ENCODE data around the gene TGFB3.

Gene TGFB3

GRCh38 chr14:75996488-75996887 lies 14.7 kb upstream of the TGFB3 start:
- TF ChIP-seq CTCF (IDR thresholded peaks at IDR 0.05; ENCODE audit: low read depth, low read length), result no peak
- H3K4me3 ChIP-seq (ENCODE audit: low read depth, low read length), result no peak overlapping the region

- peak overlapping the region; percentile 15 for H3K4me3 ChIP-seq (ENCODE audit: low read depth, low read length)
- no peak for TF ChIP-seq CTCF (IDR thresholded peaks at IDR 0.05; ENCODE audit: low read depth, low read length)
Observed at GRCh38 chr14:75995372-75996041, 13.7 kb upstream of the TGFB3 start.

GRCh38 chr14:75993567-75994041 lies 11.8 kb upstream of the TGFB3 start:
- no peak for TF ChIP-seq CTCF (IDR thresholded peaks at IDR 0.05; ENCODE audit: low read depth, low read length)
- H3K4me3 ChIP-seq (ENCODE audit: low read depth, low read length), result no peak overlapping the region

- no peak for TF ChIP-seq CTCF (IDR thresholded peaks at IDR 0.05; ENCODE audit: low read depth, low read length)
- no peak overlapping the region for H3K4me3 ChIP-seq (ENCODE audit: low read depth, low read length)
Observed at GRCh38 chr14:75991753-75992152, 10.0 kb upstream of the TGFB3 start.

GRCh38 chr14:75990297-75990696 lies 8.5 kb upstream of the TGFB3 start:
- H3K4me3 ChIP-seq (ENCODE audit: low read depth, low read length), result no peak overlapping the region

GRCh38 chr14:75989134-75989533 lies 7.3 kb upstream of the TGFB3 start:
- H3K4me3 ChIP-seq (ENCODE audit: low read depth, low read length), result no peak overlapping the region
- TF ChIP-seq CTCF (IDR thresholded peaks at IDR 0.05; ENCODE audit: low read depth, low read length), result no peak

More at GRCh38 chr14:75990297-75990696, 8.5 kb upstream of the TGFB3 start:
- TF ChIP-seq CTCF (IDR thresholded peaks at IDR 0.05; ENCODE audit: low read depth, low read length), result no peak

- H3K4me3 ChIP-seq (ENCODE audit: low read depth, low read length), result no peak overlapping the region
- TF ChIP-seq CTCF (IDR thresholded peaks at IDR 0.05; ENCODE audit: low read depth, low read length), result no peak
Observed at GRCh38 chr14:75987201-75987970, 5.6 kb upstream of the TGFB3 start.
